GM21360 (cell line): Measurements from ENCODE around the gene EMC9.

Source experiments
- ATAC-seq: cut with Tn5 transposase; IDR thresholded peaks from one replicate; pipeline ENCODE4 v1.9.1; 2021; ENCODE audit warnings: mild to moderate bottlenecking, moderate library complexity; ENCODE audit not compliant: unreplicated experiment

EMC9 gene

DNA sequence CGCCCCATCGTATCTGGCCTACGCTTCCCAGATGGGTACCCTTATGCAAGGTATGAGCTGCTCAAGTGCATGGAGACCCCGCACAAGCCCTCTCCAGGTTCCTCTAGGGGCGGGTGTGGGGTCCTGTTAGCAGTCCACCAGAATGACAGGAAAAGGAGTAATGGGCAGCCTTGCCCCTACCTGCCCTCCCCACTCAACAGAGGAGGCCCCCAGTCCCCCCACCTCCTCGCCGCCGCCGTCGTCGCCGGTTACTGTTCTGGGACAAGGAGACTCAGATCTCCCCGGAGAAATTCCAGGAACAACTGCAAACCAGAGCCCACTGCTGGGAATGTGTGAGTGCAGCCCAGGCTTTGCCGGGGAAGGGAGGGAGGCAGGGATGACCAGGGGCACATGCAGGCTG, 36.5 kb upstream of the EMC9 start:
- no peak for ATAC-seq

- no peak for ATAC-seq
Observed at GRCh38 chr14:24177041-24177825, 35.8 kb upstream of the EMC9 start.

GRCh38 chr14:24176599-24176998, 35.2 kb upstream of the EMC9 start:
- ATAC-seq = no peak

GRCh38 chr14:24172871-24173281, 31.5 kb upstream of the EMC9 start:
- ATAC-seq = no peak

GRCh38 chr14:24172261-24172860, 31.0 kb upstream of the EMC9 start:
- ATAC-seq = no peak

- ATAC-seq = peak; percentile 70
Observed at GRCh38 chr14:24171422-24172260, 30.2 kb upstream of the EMC9 start, which contains the start of gene REC8. REC8 (plus strand) TSS chr14:24172080; CDS start chr14:24172553, 473 bp downstream.

DNA sequence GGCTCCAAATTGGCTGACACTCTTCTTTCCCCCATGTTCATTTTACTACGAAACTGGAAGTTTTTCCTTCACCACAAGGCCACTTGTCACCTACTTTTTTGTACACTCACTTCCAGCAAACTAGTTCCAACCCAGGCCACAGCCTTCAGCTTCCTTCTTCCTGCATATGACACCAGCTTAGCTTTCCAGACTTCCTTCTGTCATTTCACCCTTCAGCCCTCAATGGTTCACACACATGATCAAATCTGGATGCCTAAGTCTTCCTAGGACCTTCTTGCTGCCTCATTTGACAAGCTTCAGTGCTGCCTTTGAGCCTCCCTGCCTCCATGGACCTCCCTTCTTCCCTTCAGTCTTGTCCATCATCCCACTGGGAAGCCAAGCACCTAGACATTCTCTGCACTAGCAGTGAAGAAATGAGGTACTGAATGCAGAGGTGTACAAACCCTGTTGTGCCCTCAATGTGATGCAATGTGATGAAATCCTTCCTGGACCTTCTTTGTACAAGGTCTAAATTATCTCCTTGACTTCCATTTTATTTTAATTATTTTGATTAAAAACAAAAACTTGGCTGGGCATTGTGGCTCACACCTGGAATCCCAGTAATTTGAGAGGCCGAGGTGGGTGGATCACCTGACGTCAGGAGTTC, 26.2 kb upstream of the EMC9 start:
- no peak for ATAC-seq

DNA sequence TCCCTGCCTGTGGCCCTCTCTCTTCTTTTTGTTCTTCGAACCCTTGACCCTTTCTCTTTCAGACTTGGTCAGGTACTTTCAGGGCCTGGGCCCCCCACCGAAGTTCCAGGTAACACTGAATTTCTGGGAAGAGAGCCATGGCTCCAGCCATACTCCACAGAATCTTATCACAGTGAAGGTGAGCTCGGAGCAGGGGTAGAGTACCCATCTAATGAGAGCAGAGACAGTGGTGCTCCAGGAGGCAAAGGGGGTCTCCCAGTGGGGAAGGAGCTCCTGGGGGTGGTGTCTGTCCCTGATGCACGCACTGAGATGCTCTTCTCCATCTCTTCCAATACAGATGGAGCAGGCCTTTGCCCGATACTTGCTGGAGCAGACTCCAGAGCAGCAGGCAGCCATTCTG, 24.4 kb upstream of the EMC9 start:
- ATAC-seq = no peak

GRCh38 chr14:24164518-24164991, 23.2 kb upstream of the EMC9 start:
- ATAC-seq = no peak

DNA sequence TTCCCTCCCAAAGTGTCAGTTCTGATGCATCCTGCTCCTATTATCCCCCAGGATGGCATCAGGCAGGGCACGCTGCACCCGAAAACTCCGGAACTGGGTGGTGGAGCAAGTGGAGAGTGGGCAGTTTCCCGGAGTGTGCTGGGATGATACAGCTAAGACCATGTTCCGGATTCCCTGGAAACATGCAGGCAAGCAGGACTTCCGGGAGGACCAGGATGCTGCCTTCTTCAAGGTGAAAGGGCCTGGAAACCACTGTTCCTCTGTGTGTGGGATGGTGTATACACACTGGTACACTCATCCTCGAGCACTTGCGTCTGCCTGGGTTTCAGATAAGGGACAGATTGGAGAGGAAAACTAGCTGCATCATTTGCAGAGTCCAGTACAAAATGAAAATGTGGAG, 20.7 kb upstream of the EMC9 start:
- ATAC-seq = no peak

GRCh38 chr14:24160850-24161804, 19.7 kb upstream of the EMC9 start, which contains the start of gene IRF9:
IRF9 (plus strand) TSS chr14:24161265; CDS start chr14:24162145, 880 bp downstream.
- ATAC-seq = peak; percentile 75

GRCh38 chr14:24160499-24160849, 19.1 kb upstream of the EMC9 start:
- no peak for ATAC-seq

DNA sequence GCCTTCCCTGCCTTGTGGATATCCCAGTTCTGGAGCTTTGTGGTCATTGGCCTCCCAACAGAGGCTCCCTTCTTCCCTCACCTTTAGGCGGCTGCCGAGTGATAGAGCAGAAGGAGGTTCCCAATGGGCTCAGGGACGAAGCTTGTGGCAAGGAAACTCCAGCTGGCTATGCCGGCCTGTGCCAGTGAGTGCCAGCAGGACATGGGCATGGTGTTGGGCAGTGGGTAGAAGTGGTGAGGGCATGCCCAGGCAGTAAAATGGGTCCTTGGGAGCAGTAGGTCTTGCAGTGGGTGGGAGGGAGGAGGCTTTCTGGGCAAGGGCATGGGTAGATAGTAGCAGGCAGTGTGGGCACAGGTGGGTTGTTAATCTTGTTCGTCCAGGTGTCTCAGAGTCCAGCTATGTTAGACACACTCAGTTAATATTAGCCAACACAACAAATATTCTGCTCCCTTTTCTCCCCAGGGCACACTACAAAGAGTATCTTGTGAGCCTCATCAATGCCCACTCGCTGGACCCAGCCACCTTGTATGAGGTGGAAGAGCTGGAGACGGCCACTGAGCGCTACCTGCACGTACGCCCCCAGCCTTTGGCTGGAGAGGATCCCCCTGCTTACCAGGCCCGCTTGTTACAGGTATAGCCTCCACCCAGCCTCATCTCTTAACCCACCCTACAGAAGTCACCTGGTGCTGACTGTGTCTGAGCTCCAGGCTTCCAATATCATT, 18.5 kb upstream of the EMC9 start:
- ATAC-seq = no peak

DNA sequence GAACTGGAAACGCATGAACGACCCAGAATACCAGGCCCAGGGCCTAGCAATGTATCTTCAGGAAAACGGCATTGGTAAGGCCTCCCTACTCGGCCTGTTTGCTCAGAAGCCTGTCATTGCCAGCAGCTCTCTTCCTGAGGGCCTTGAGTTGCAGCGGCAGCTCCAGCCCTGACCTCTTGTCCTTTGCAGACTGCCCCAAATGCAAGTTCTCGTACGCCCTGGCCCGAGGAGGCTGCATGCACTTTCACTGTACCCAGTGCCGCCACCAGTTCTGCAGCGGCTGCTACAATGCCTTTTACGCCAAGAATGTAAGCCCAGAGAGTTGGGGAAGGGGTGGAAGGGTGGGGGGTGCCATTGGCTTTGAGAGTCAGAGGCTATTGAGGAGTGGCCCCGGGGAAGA, 15.9 kb upstream of the EMC9 start:
- no peak for ATAC-seq

DNA sequence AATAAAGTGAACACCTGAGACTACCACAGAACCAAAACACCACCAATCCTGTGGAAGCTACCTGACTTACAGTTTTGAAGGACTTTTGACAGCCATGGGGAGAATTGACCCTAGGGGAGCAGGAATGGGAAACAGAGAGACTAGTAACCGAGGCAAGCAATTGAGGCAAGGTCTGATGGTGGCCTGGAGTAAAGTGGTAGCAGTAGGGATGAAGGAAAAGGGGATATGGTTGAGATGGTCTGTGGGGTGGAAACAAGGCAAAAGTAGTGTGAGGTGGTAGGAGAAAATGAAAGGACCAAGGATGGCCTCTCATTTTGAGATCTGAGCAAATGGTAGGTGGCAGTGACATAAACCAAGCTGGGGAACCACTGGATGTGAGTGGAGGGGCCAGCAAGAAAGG, 15.4 kb upstream of the EMC9 start:
- ATAC-seq = no peak

DNA sequence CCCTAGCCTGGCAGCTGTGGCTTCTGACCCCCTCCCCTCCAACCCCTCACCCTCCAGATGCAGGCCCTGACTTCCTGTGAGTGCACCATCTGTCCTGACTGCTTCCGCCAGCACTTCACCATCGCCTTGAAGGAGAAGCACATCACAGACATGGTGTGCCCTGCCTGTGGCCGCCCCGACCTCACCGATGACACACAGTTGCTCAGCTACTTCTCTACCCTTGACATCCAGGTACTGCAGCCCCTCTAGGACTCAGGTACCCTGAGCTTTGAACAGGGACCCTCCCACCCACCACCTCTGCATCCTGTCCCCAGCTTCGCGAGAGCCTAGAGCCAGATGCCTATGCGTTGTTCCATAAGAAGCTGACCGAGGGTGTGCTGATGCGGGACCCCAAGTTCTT, 13.7 kb upstream of the EMC9 start:
- no peak for ATAC-seq

DNA sequence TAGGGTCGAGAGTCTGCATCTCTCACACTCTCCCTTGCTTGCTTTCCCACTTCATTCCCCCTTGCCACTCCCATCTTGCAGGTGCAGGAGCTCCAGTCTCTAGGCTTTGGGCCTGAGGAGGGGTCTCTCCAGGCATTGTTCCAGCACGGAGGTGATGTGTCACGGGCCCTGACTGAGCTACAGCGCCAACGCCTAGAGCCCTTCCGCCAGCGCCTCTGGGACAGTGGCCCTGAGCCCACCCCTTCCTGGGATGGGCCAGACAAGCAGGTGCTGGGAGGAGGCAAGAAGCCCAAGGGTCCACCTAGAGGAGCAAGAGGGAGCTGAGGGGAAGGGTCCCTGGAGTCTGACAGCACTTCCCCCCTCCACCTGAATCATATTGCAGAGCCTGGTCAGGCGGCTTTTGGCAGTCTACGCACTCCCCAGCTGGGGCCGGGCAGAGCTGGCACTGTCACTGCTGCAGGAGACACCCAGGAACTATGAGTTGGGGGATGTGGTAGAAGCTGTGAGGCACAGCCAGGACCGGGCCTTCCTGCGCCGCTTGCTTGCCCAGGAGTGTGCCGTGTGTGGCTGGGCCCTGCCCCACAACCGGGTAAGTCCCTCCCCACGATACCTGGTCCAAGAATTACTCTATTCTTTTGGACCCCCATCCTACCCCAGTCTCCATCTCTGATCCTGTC, 10.2 kb upstream of the EMC9 start:
- no peak for ATAC-seq

- no peak for ATAC-seq
Observed at GRCh38 chr14:24150993-24151392, 9.6 kb upstream of the EMC9 start.

DNA sequence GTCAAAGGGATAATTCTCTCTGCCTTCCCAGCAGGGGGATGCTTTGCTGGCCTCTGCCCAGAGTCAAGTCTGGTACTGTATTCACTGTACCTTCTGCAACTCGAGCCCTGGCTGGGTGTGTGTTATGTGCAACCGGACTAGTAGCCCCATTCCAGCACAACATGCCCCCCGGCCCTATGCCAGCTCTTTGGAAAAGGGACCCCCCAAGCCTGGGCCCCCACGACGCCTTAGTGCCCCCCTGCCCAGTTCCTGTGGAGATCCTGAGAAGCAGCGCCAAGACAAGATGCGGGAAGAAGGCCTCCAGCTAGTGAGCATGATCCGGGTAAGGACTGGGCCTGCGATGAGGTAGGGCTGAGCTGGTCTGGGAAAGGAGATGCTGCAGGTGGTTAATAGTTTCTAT, 9.2 kb upstream of the EMC9 start:
- ATAC-seq = no peak
